HG02970 (cell line): Measurements from ENCODE around the gene RGS7.

Source experiments
- ATAC-seq: cut with Tn5 transposase; IDR thresholded peaks from one replicate; pipeline ENCODE4 v1.9.1; 2021; ENCODE audit warnings: mild to moderate bottlenecking, moderate library complexity, moderate number of reproducible peaks; ENCODE audit not compliant: unreplicated experiment, low FRiP score

RGS7 gene

GRCh38 chr1:241356519-241357365 lies at the start of gene RGS7:
RGS7 (minus strand) TSS chr1:241357205.
- ATAC-seq = peak; percentile 74

GRCh38 chr1:241406421-241406820 lies 49.4 kb upstream of the RGS7 start:
- ATAC-seq = no peak

GRCh38 chr1:241401156-241401555 lies 44.2 kb upstream of the RGS7 start:
- no peak for ATAC-seq

GRCh38 chr1:241396747-241397681 lies 40.0 kb upstream of the RGS7 start:
- no peak for ATAC-seq

GRCh38 chr1:241391926-241392710 lies 35.1 kb upstream of the RGS7 start:
- no peak for ATAC-seq

GRCh38 chr1:241390526-241390925 lies 33.5 kb upstream of the RGS7 start:
- no peak for ATAC-seq

GRCh38 chr1:241389400-241389799 lies 32.4 kb upstream of the RGS7 start:
- no peak for ATAC-seq

GRCh38 chr1:241387216-241387615 lies 30.2 kb upstream of the RGS7 start:
- ATAC-seq = no peak

GRCh38 chr1:241376701-241377100 lies 19.7 kb upstream of the RGS7 start:
- no peak for ATAC-seq

- ATAC-seq = no peak
These were observed 18.9 kb upstream of the RGS7 start for GRCh38 chr1:241375886-241376285.

- no peak for ATAC-seq
These were observed 9.2 kb upstream of the RGS7 start for GRCh38 chr1:241366196-241366595.

- ATAC-seq = no peak
These were observed 5.3 kb upstream of the RGS7 start for GRCh38 chr1:241362350-241362749.

- ATAC-seq = no peak
These were observed 648 bp upstream of the RGS7 start for GRCh38 chr1:241357366-241358340.

GRCh38 chr1:241356187-241356518 lies 852 bp downstream of the RGS7 start:
- no peak for ATAC-seq

- ATAC-seq = no peak
These were observed 1.5 kb downstream of the RGS7 start for GRCh38 chr1:241355311-241356010.

- no peak for ATAC-seq
These were observed 4.6 kb downstream of the RGS7 start for GRCh38 chr1:241352401-241352800.

- no peak for ATAC-seq
These were observed 5.2 kb downstream of the RGS7 start for GRCh38 chr1:241351841-241352240.

GRCh38 chr1:241343956-241344355 lies 13.0 kb downstream of the RGS7 start:
- ATAC-seq = no peak

GRCh38 chr1:241336335-241336734 lies 20.7 kb downstream of the RGS7 start:
- ATAC-seq = no peak
